Heart right ventricle (tissue), 16 donors: Measurements from ENCODE around the gene KCTD15. TPM values are rescaled to one million over a fixed set of nuclear protein-coding genes. Genes with fewer than 3 reads are reported as not detected.

Experiments used
- ATAC-seq, 8 donors: fragments of 200-7000 bp; cut with Tn5 transposase; one replicate each; pipeline ENCODE4 v1.9.1; 2020; ENCODE audit warnings: mild to moderate bottlenecking in 8 of 8, moderate library complexity in 8 of 8, moderate number of reproducible peaks in 1 of 8
- DNase-seq, 2 donors: peaks; one replicate each; pipeline ENCODE4 v3.0.0-alpha.2; 2020
- H3K27ac ChIP-seq, 10 donors: fragments of 200-600 bp; sonication (generic) in 2 of 10; one replicate each; pipeline versions ENCODE4 v1.5.0 to v1.8.0; 2020 to 2022; ENCODE audit warnings: mild to moderate bottlenecking in 3 of 10
- H3K27me3 ChIP-seq, 7 donors: fragments of 200-600 bp; one replicate each; pipeline ENCODE4 v1.8.0; 2021 to 2022; ENCODE audit warnings: mild to moderate bottlenecking in 2 of 7
- H3K36me3 ChIP-seq, 9 donors: fragments of 200-600 bp; sonication (generic) in 1 of 9; one replicate each; pipeline versions ENCODE4 v1.5.0 to v1.8.0; 2020 to 2022; ENCODE audit warnings: mild to moderate bottlenecking in 2 of 9
- H3K4me1 ChIP-seq, 9 donors: fragments of 200-600 bp; sonication (generic) in 1 of 9; one replicate each; pipeline versions ENCODE4 v1.5.0 to v1.8.0; 2020 to 2022; ENCODE audit warnings: mild to moderate bottlenecking in 4 of 9
- H3K4me3 ChIP-seq, 10 donors: fragments of 200-600 bp; sonication (generic) in 2 of 10; one replicate each; pipeline versions ENCODE4 v1.5.0 to v1.8.0; 2020 to 2022; ENCODE audit warnings: mild to moderate bottlenecking in 7 of 10, moderate library complexity in 2 of 10
- H3K9me3 ChIP-seq, 11 donors: fragments of 200-600 bp in 10 of 11; sonication (generic) in 2 of 11; one replicate each; pipeline versions ENCODE4 v1.5.0 to v1.8.0; 2013 to 2022; ENCODE audit warnings: mild to moderate bottlenecking in 2 of 11, control low read depth in 1 of 11, moderate library complexity in 1 of 11
- WGBS, 2 donors: extraction: QIAGEN DNeasy Blood & Tissue Kit; methylation state at CpG; one replicate each; pipeline ENCODE4 v1.1.7; 2013; ENCODE audit warnings: inconsistent platforms in 1 of 2; 5-methylcytosine and 5-hydroxymethylcytosine counted together
- intact Hi-C, 10 donors: fragments of 100-400 bp; cut with DNase I; formaldehyde crosslinking; loops; one replicate each; pipeline versions ENCODE4 v1.11.1 to v1.14.2; 2022
- polyA plus RNA-seq, 2 donors: library from polyadenylated mRNA; stranded (reverse); fragments of 200-250 nt; gene quantifications; one replicate each; pipeline ENCODE4 v1.2.3, GENCODE V29; 2013
- total RNA-seq, 10 donors: library from RNA; stranded (reverse); fragmentation: NEBNext Ultra II Directional in 3 of 10; extraction: Animal tissue kit (Norgen Biotek cat#: 25700) in 3 of 10; gene quantifications; one replicate each; pipeline versions ENCODE4 v1.2.1 to v1.2.4, GENCODE V29; 2021 to 2023
- TF ChIP-seq, protein P1 (sequence below), 9 donors: fragments of 200-600 bp; sonication (generic) in 2 of 9; IDR thresholded peaks; one replicate each; pipeline versions ENCODE4 v1.5.0 to v1.8.0; 2021 to 2022; ENCODE audit warnings: antibody characterized with exemption in 9 of 9, mild to moderate bottlenecking in 5 of 9, moderate library complexity in 1 of 9
- donor health status: Arrhythmogenic right ventricular cardiomyopathy.
- donor health status: ischemic (EF 13 %, LVEDD 7.1; RV severe dilation, severe dysfunction).
- donor health status: healthy with polysubstance abuse.
- donor health status: DM: no; HTN: yes; CAD: no.
- donor health status: DM: no; HTN: no; CAD: no.
- donor health status: ischemic (EF 25% LVEDD 6.9; RV normal size, moderate dysfunction).
- donor health status: ischemic (EF 25% LVEDD 5.7; RV mildly dilated, moderate dysfunction).
- donor health status: healthy.
- donor health status: DM: yes; HTN: yes; CAD: no.
- donor health status: Ischemic cardiomyopathy.
- donor health status: ischemic (EF 35%, LVEDD 5.7; RV mildly dilated, moderate dysfunction).
- donor health status: nonischemic (EF 11% LVEDD 7.7; RV severe dilation, severe dysfunction).
- donor health status: DM: yes; HTN: yes; CAD: no.
- donor health status: PGD.
- donor health status: ischemic (EF 29% LVEDD 5.4; RV normal size, mild dysfunction).
- donor health status: nonischemic (EF 23%, LVEDD 6.1; RV moderate dilation, normal function).

The KCTD15 gene
- total and polyA plus RNA-seq, 12 donors, result 3.5 to 22.5 (median 7.5) TPM

DNA sequence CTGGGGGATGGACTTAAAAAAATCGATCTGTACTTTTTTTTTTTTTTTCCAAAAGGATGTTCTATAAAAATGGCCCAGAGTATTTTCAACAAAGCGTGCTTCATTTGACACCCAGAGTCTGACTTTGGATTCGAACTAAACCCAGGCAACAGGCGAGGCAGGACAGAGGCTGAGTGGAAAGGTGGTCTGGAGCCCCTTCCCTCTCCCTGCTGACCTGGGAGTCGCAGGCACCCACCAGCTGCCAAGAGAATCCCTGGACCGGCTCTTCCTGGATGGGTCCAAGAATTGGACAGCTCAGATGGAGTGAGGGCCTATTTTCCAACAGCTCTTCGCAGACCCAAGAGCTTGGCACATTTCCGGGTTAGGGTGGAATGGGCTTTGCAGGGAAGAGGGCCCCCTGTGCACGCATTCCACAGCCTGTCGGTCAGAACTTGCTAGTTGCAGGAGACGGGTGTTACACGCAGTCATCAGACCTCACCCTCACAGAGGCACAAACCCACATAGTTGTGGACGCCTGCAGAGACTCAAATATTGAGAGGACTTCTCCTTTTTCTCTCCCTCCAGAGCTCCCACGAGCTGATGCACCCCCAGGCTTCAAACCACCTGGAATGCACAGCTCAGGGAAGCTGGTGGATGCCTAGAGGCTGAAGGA, 15.2 kb downstream of the KCTD15 start:
- no peak for ATAC-seq
- H3K4me1 ChIP-seq, result peaks cover 0 to 21% (median 0%) of the 10 kb centered on the region in 9 donors
- TF ChIP-seq, protein P1, sequence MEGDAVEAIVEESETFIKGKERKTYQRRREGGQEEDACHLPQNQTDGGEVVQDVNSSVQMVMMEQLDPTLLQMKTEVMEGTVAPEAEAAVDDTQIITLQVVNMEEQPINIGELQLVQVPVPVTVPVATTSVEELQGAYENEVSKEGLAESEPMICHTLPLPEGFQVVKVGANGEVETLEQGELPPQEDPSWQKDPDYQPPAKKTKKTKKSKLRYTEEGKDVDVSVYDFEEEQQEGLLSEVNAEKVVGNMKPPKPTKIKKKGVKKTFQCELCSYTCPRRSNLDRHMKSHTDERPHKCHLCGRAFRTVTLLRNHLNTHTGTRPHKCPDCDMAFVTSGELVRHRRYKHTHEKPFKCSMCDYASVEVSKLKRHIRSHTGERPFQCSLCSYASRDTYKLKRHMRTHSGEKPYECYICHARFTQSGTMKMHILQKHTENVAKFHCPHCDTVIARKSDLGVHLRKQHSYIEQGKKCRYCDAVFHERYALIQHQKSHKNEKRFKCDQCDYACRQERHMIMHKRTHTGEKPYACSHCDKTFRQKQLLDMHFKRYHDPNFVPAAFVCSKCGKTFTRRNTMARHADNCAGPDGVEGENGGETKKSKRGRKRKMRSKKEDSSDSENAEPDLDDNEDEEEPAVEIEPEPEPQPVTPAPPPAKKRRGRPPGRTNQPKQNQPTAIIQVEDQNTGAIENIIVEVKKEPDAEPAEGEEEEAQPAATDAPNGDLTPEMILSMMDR (IDR thresholded peaks at IDR 0.05), result no peak
- no peak overlapping the region for H3K27ac ChIP-seq
- intact Hi-C loops, result no loop called here
- no peaks in the 10 kb centered on the region for H3K9me3 ChIP-seq
- peaks cover 0 to 77% (median 9%) of the 10 kb centered on the region in 9 donors for H3K36me3 ChIP-seq
- peaks cover 0 to 4% (median 0%) of the 10 kb centered on the region in 7 donors for H3K27me3 ChIP-seq
- DNase-seq, result no peak
- H3K4me3 ChIP-seq, result no peak overlapping the region
- 75 to 83% methylated on average over 14 of the region's 14 CpGs for WGBS, 2 donors

DNA sequence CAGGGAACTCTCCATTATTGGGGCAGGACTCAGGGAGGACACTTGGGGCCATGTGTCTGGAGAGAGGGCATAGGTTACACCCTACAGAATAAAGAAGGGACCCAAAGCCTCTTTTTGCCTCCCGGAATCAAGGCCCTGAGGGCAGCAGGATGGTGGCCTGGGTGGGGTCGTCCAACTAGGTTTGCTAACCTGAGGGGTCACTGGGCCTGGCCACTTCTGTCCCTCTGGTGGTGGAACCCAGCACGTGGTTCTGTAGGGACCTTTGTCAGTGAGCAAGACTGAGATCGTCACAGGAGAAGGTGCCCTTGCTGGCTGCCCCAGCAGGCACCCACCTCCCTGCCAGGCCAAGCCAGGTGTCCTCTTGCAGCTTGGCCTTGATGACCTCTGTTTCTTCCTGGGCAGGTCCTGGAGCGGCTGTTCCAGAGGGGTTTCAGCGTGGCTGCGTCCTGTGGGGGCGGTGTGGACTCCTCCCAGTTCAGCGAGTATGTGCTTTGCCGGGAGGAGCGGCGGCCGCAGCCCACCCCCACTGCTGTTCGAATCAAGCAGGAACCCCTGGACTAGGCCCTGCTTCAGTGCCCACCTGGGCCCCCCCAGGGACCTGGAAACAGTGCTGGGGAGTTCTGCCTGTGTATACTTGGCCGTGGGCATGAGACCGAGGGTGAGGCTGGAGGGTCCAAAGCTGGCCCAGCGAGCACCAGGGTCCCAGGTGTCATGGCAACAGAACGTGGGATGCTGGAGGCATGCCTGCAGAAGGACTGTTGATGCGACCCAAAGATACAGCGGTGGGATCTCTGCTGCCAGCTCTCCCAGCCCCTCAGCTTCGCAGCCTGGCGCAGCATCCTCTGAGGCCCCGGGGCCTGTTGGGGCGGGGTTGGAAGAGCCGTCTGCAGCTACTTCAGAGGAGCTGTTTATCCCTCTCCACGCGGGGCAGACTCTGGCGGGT, 16.0 kb downstream of the KCTD15 start:
- Histone ChIP-seq H3K4me3 (no peak overlapping the region), H3K4me1 (peaks cover 0 to 27% (median 0%) of the 10 kb centered on the region in 9 donors), H3K36me3 (peaks cover 0 to 69% (median 9%) of the 10 kb centered on the region in 9 donors), H3K27me3 (peaks cover 0 to 4% (median 0%) of the 10 kb centered on the region in 7 donors), H3K27ac (no peak overlapping the region), H3K9me3 (no peaks in the 10 kb centered on the region)
- TF ChIP-seq, protein P1 (IDR thresholded peaks at IDR 0.05), result no peak
- 88 to 89% methylated on average over 28 of the region's 28 CpGs for WGBS, 2 donors
- DNase-seq (no peak), ATAC-seq (no peak)
- intact Hi-C loops, result no loop called here

DNA sequence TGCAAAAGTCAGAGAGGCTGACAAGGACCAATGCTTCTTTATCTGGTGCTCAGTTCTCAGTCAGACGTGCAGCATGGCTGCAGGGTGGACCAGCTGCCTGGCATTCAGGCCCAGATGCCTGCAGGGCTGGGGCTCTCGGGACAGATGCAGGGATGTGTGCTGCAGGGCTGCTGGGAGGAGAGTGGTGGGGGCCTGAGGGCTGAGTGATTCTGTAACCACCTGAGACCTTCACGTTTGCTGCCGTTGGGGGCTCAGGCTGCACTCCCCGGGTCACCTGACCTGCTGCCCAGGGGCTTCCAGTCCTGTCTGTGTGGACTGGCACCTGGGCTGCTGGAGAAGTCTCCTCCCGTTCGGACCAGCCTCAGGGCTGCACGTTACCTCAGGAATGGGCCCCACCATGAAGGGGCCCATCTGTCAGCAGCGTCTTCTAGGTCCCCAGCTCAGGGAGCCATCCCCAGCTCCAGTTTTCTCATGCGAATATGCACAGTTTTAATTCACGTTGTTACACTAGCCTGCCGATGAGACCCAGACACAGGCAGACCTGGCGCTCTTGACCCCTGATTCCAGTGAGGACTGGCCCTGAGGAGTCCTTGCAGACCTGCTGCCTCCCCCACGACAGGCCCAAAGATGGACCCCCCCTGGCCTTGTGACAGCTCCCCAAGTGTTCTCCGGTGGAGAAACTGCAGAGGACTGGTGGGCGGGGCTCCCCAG, 16.9 kb downstream of the KCTD15 start:
- 81 to 83% methylated on average over 16 of the region's 16 CpGs for WGBS, 2 donors
- no peak for ATAC-seq
- Histone ChIP-seq H3K27me3 (peaks cover 0 to 4% (median 0%) of the 10 kb centered on the region in 7 donors), H3K4me1 (peaks cover 0 to 33% (median 0%) of the 10 kb centered on the region in 9 donors), H3K4me3 (no peak overlapping the region), H3K9me3 (no peaks in the 10 kb centered on the region), H3K36me3 (peaks cover 0 to 60% (median 9%) of the 10 kb centered on the region in 9 donors), H3K27ac (no peak overlapping the region)
- DNase-seq, result no peak
- TF ChIP-seq, protein P1 (IDR thresholded peaks at IDR 0.05), result no peak
- intact Hi-C loops, result no loop called here
